ENCODE results near the gene PSMG4.

PSMG4 gene

GRCh38 chr6:3292431-3293197, 33.9 kb downstream of the PSMG4 start:
- no peak for DNase-seq

GRCh38 chr6:3293271-3294155, 34.8 kb downstream of the PSMG4 start:
- no peak for DNase-seq

GRCh38 chr6:3294396-3294795, 35.6 kb downstream of the PSMG4 start:
- DNase-seq: no peak

- no peak for DNase-seq
These were observed 36.4 kb downstream of the PSMG4 start for GRCh38 chr6:3294921-3295871.

- DNase-seq: no peak
These were observed 37.3 kb downstream of the PSMG4 start for GRCh38 chr6:3296078-3296477.

GRCh38 chr6:3296537-3296936, 37.8 kb downstream of the PSMG4 start:
- DNase-seq: no peak

GRCh38 chr6:3297006-3297405, 38.3 kb downstream of the PSMG4 start:
- DNase-seq: no peak

- peak; percentile 3 for DNase-seq
These were observed 39.2 kb downstream of the PSMG4 start for GRCh38 chr6:3297909-3298308.

- no peak for DNase-seq
These were observed 40.5 kb downstream of the PSMG4 start for GRCh38 chr6:3299221-3299620.

GRCh38 chr6:3301506-3301905, 42.8 kb downstream of the PSMG4 start:
- DNase-seq: no peak

- no peak for DNase-seq
These were observed 45.2 kb downstream of the PSMG4 start for GRCh38 chr6:3303795-3304411.

GRCh38 chr6:3304500-3305215, 45.9 kb downstream of the PSMG4 start:
- DNase-seq: no peak

GRCh38 chr6:3305216-3305565, 46.4 kb downstream of the PSMG4 start:
- DNase-seq: no peak

GRCh38 chr6:3305831-3306230, 47.1 kb downstream of the PSMG4 start:
- DNase-seq: no peak

GRCh38 chr6:3306848-3307247, 48.1 kb downstream of the PSMG4 start:
- DNase-seq: no peak

- DNase-seq: no peak
These were observed 48.7 kb downstream of the PSMG4 start for GRCh38 chr6:3307436-3307835.

GRCh38 chr6:3308106-3308505, 49.4 kb downstream of the PSMG4 start:
- no peak for DNase-seq

GRCh38 chr6:3309391-3310050, 50.8 kb downstream of the PSMG4 start:
- DNase-seq: no peak

GRCh38 chr6:3310051-3310448, 51.3 kb downstream of the PSMG4 start:
- DNase-seq: no peak

GRCh38 chr6:3310703-3311102, 52.0 kb downstream of the PSMG4 start:
- no peak for DNase-seq

GRCh38 chr6:3311826-3312225, 53.1 kb downstream of the PSMG4 start:
- DNase-seq: no peak
